K562 (cell line): ENCODE results near the gene MAU2. TPM values are rescaled to one million over a fixed set of nuclear protein-coding genes. Genes with fewer than 3 reads are reported as not detected.

Source experiments
- ASH1L ChIP-seq: fragments of 450-650 bp; IDR thresholded peaks from 2 replicates; pipeline ENCODE4 v1.6.1; 2018; ENCODE audit warnings: borderline replicate concordance, mild to moderate bottlenecking, low read depth; ENCODE audit not compliant: partially characterized antibody
- CBX3 ChIP-seq, 2 experiments: IDR thresholded peaks; 1 replicate in 1 of 2; 2 replicates in 1 of 2; pipeline ENCODE4 v1.6.1; 2012; ENCODE audit warnings: inconsistent platforms in 2 of 2, low read length in 2 of 2, borderline replicate concordance in 1 of 2, control low read depth in 1 of 2
- HNRNPH1 ChIP-seq: fragments of 200-400 bp; formaldehyde crosslinking; optimal IDR thresholded peaks from 2 replicates; pipeline ENCODE3; 2017; ENCODE audit warnings: low read depth, mild to moderate bottlenecking, low read length, moderate library complexity
- JUND ChIP-seq, 2 experiments: IDR thresholded peaks; 2 replicates in 1 of 2; 3 replicates in 1 of 2; pipeline ENCODE4 v1.6.1; 2011; ENCODE audit warnings: borderline replicate concordance in 2 of 2, low read depth in 2 of 2, low read length in 2 of 2, improper control_type of control experiment in 1 of 2, missing biosample characterization in 1 of 2, missing genetic modification characterization in 1 of 2, missing genetic modification reagents in 1 of 2
- KDM5B ChIP-seq: fragments of 200-600 bp; sonication (generic); IDR thresholded peaks from 2 replicates; pipeline ENCODE4 v1.6.1; 2012; ENCODE audit warnings: low read depth, mild to moderate bottlenecking, moderate library complexity, low read length, control low read depth, inconsistent platforms; ENCODE audit not compliant: insufficient replicate concordance
- MAFK ChIP-seq: IDR thresholded peaks from 2 replicates; pipeline ENCODE4 v1.6.1; 2011; ENCODE audit warnings: low read length, improper control_type of control experiment
- MEIS2 ChIP-seq: fragments of 450-650 bp; IDR thresholded peaks from 2 replicates; pipeline ENCODE4 v1.6.1; 2014; ENCODE audit warnings: mild to moderate bottlenecking; ENCODE audit not compliant: partially characterized antibody
- NR2C1 ChIP-seq, 2 experiments: fragments of 450-650 bp; IDR thresholded peaks; 2 replicates each; pipeline ENCODE4 v1.6.1; 2017; ENCODE audit warnings: mild to moderate bottlenecking in 2 of 2, antibody characterized with exemption in 1 of 2, inconsistent platforms in 1 of 2, missing compliant biosample characterization in 1 of 2, missing genetic modification characterization in 1 of 2
- POLR2A ChIP-seq: fragments of 450-650 bp; conservative IDR thresholded peaks from 2 replicates; pipeline ENCODE4 v1.6.1; 2016
- POLR2AphosphoS2 ChIP-seq: IDR thresholded peaks from 2 replicates; pipeline ENCODE4 v1.6.1; 2012; ENCODE audit warnings: low read length, improper control_type of control experiment
- RBM17 ChIP-seq: fragments of 200-400 bp; formaldehyde crosslinking; IDR thresholded peaks from 2 replicates; pipeline ENCODE4 v1.6.1; 2017; ENCODE audit warnings: low read depth, mild to moderate bottlenecking, low read length, borderline replicate concordance
- TRIM24 ChIP-seq, 2 experiments: fragments of 450-650 bp; IDR thresholded peaks; 2 replicates each; pipeline ENCODE4 v1.6.1; 2016
- ZNF668 ChIP-seq: fragments of 250-450 bp; sonication (Bioruptor Pico); IDR thresholded peaks from 2 replicates; pipeline ENCODE4 v1.8.0; 2022; ENCODE audit warnings: mild to moderate bottlenecking, inconsistent platforms
- ZNF766 ChIP-seq: fragments of 200-800 bp; sonication (Bioruptor generic); conservative IDR thresholded peaks from 2 replicates; pipeline ENCODE4 v1.6.1; 2016; ENCODE audit warnings: missing genetic modification characterization, missing compliant biosample characterization
- polyA plus RNA-seq, 8 experiments: library from polyadenylated mRNA; depleted of rRNA in 4 of 8; stranded (reverse) in 5 of 8; unstranded in 3 of 8; fragments of >200 nt; fragmentation: Nextera tagmentation in 2 of 8; fragmentation: Illumina TruSeq in 1 of 8; extraction: Ambion mirVana in 2 of 8; extraction: Trizol in 1 of 8; gene quantifications; 2 replicates each; pipeline versions ENCODE4 v1.2.1 to v1.2.3, GENCODE V29; 2011 to 2014; ENCODE audit warnings: inconsistent platforms in 1 of 8, missing spikeins in 1 of 8
- total RNA-seq, 7 experiments: library from RNA; depleted of rRNA in 6 of 7; stranded (reverse); fragments of >200 nt in 6 of 7; fragmentation: Illumina TruSeq in 2 of 7; extraction: Trizol in 2 of 7; gene quantifications; 2 replicates each; pipeline versions ENCODE4 v1.2.1 to v1.2.3, GENCODE V29; 2011 to 2021; ENCODE audit warnings: low replicate concordance in 1 of 7
- TF ChIP-seq, protein P1 (sequence below), 3 experiments: IDR thresholded peaks in 2 of 3; conservative IDR thresholded peaks in 1 of 3; 2 replicates each; pipeline ENCODE4 v1.5.1; 2011 to 2012; ENCODE audit warnings: low read length in 3 of 3, mild to moderate bottlenecking in 3 of 3, control low read depth in 2 of 3, improper control_type of control experiment in 1 of 3, inconsistent platforms in 1 of 3, low read depth in 1 of 3, mixed read lengths in 1 of 3, moderate library complexity in 1 of 3; ENCODE audit not compliant: insufficient read depth in 2 of 3
- TF ChIP-seq, protein P2 (sequence below): sonication (generic); formaldehyde crosslinking; IDR thresholded peaks from 2 replicates; pipeline ENCODE4 v1.8.1; 2023; ENCODE audit warnings: mild to moderate bottlenecking, missing genetic modification reagents
- TF ChIP-seq, protein P3 (sequence below): fragments of 450-650 bp; IDR thresholded peaks from 2 replicates; pipeline ENCODE4 v1.6.1; 2016

Gene MAU2
- total and polyA plus RNA-seq, 9 of the 15 experiments (the other 6 are each of a cell fraction or from before 2014, with no cell fraction given) = 1.2 to 48.1 (median 19.4) TPM

DNA sequence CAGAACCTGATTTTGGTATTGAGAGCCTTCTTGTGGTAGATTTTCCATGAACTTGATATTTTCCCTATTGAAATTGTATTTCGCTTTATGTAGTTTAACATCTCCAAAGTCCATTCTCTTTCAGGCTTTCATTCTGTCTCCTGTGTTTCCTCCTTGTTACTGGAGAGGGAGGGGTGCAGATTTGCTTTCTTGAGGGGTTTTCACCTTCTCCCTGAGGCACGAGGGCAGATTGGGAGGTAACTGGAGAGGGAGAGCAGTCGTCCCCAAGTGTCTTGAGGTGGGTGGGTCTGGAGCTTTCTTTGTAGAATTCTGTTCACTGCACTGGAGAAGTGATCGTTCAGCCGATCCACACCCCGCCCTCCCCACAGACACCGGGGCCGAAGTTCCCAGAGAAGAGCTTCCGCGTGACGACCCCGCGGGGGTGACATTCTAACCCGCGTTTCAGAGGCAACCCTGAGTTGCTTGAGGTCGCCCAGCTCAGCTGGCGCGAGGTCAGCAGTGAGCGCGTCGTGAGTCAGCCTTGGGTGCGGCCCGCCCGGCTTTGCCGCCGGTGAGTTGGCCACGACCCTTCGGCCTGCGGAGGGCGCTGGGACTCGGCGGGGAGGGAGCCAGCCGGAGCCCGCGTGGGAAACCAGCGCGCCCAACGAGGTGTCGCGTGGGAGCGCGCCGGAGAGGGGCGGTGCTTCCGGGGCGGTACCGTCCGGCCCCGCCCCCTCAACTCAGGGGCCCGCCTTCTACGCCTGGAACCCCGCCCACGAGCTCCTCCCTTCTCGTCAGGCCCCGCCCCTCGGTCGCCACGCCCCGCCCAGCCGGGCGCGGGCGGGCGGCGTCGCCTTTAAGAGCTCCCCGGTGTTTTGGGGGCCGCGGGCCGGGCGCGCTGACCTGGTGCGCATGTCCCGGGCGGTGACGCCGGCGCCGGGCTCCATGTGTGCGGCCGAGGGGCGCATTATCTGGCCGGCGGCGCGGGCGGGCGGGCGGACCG lies 84.5 kb downstream of the MAU2 start, which contains the start of gene GATAD2A (continued):
- TF ChIP-seq, protein P1, sequence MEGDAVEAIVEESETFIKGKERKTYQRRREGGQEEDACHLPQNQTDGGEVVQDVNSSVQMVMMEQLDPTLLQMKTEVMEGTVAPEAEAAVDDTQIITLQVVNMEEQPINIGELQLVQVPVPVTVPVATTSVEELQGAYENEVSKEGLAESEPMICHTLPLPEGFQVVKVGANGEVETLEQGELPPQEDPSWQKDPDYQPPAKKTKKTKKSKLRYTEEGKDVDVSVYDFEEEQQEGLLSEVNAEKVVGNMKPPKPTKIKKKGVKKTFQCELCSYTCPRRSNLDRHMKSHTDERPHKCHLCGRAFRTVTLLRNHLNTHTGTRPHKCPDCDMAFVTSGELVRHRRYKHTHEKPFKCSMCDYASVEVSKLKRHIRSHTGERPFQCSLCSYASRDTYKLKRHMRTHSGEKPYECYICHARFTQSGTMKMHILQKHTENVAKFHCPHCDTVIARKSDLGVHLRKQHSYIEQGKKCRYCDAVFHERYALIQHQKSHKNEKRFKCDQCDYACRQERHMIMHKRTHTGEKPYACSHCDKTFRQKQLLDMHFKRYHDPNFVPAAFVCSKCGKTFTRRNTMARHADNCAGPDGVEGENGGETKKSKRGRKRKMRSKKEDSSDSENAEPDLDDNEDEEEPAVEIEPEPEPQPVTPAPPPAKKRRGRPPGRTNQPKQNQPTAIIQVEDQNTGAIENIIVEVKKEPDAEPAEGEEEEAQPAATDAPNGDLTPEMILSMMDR (IDR thresholded peaks at IDR 0.05 in 2 of 3, conservative IDR thresholded peaks at IDR 0.05 in 1 of 3; ENCODE audit: insufficient read depth in 2 of 3, low read depth in 1 of 3, low read length in 3 of 3) = peak; percentile 47 to 72 (median 64); a peak in 5 of 6 replicates
- no peak for TF ChIP-seq ASH1L
- peak; percentile 58 for TF ChIP-seq POLR2A
- peak; percentile 90 for TF ChIP-seq NR2C1 (IDR thresholded peaks at IDR 0.05)
- TF ChIP-seq NR2C1 (tag; IDR thresholded peaks at IDR 0.05) = peak; percentile 88
- peak; percentile 84 for TF ChIP-seq ZNF766 (CRISPR knock-in tag)
- TF ChIP-seq, protein P2, sequence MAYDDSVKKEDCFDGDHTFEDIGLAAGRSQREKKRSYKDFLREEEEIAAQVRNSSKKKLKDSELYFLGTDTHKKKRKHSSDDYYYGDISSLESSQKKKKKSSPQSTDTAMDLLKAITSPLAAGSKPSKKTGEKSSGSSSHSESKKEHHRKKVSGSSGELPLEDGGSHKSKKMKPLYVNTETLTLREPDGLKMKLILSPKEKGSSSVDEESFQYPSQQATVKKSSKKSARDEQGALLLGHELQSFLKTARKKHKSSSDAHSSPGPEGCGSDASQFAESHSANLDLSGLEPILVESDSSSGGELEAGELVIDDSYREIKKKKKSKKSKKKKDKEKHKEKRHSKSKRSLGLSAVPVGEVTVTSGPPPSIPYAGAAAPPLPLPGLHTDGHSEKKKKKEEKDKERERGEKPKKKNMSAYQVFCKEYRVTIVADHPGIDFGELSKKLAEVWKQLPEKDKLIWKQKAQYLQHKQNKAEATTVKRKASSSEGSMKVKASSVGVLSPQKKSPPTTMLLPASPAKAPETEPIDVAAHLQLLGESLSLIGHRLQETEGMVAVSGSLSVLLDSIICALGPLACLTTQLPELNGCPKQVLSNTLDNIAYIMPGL (CRISPR knock-in tag) = peak; percentile 89
- TF ChIP-seq, protein P3, sequence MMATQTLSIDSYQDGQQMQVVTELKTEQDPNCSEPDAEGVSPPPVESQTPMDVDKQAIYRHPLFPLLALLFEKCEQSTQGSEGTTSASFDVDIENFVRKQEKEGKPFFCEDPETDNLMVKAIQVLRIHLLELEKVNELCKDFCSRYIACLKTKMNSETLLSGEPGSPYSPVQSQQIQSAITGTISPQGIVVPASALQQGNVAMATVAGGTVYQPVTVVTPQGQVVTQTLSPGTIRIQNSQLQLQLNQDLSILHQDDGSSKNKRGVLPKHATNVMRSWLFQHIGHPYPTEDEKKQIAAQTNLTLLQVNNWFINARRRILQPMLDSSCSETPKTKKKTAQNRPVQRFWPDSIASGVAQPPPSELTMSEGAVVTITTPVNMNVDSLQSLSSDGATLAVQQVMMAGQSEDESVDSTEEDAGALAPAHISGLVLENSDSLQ = peak; percentile 6; the same call in 1 of the 2 replicates
- TF ChIP-seq HNRNPH1 = no peak
- no peak for TF ChIP-seq ZNF668 (CRISPR knock-in tag)
- TF ChIP-seq POLR2AphosphoS2 = no peak
- TF ChIP-seq KDM5B = peak; percentile 42
- TF ChIP-seq MEIS2 = peak; percentile 64
- no peak for TF ChIP-seq RBM17
- peak in 1 of 2 experiments; percentile 79; a peak in 2 of 3 replicates for TF ChIP-seq CBX3 (IDR thresholded peaks at IDR 0.05; ENCODE audit: borderline replicate concordance in 1 of 2, low read length in 2 of 2)
- TF ChIP-seq JUND (IDR thresholded peaks at IDR 0.05; ENCODE audit: borderline replicate concordance, low read depth, low read length) = peak; percentile 91
- peak; percentile 89; the same call in 2 of the 3 replicates for TF ChIP-seq JUND (tag; IDR thresholded peaks at IDR 0.05; ENCODE audit: borderline replicate concordance, low read depth, low read length)
- no peak for TF ChIP-seq MAFK
- TF ChIP-seq TRIM24 (IDR thresholded peaks at IDR 0.05) = peak in 1 of 2 experiments; percentile 48; a peak in 1 of 4 replicates
